IMR-90 (cell line): Measurements from ENCODE around the gene SLC24A3. TPM values are rescaled to one million over a fixed set of nuclear protein-coding genes. Genes with fewer than 3 reads are reported as not detected.

ENCODE experiments used
- ATAC-seq: fragments of 200-7000 bp; cut with Tn5 transposase; 2 replicates; pipeline ENCODE4 v1.9.1; 2020; ENCODE audit warnings: low read depth, mild to moderate bottlenecking, moderate library complexity
- BruUV-seq: library from RNA; stranded (reverse); fragments of 400-500 nt; replicated peaks from 2 replicates; lab custom pipeline; 2021; lab: Mats Ljungman, UMichigan
- CTCF ChIA-PET: fragments of 300-600 bp; formaldehyde crosslinking; extraction: SDS; loops from one replicate; lab custom pipeline; 2021; ENCODE audit warnings: antibody characterized with exemption; lab: Yijun Ruan, JAX
- POLR2A ChIA-PET: fragments of 300-600 bp; sonication (Branson Sonifier 250); formaldehyde crosslinking; loops from one replicate; lab custom pipeline; 2022; ENCODE audit warnings: antibody characterized with exemption; ENCODE audit not compliant: unreplicated experiment; lab: Charles Lee
- DNase-seq: peaks from one replicate; pipeline ENCODE4 v3.0.0; 2013
- H2AFZ ChIP-seq: replicated peaks from 2 replicates; pipeline ENCODE3; 2013; ENCODE audit warnings: low read length, mild to moderate bottlenecking; ENCODE audit not compliant: poor library complexity
- H2AK5ac ChIP-seq: 2 replicates; pipeline ENCODE4 v1.6.1; 2013; ENCODE audit warnings: low read depth, low read length, inconsistent platforms
- H2AK9ac ChIP-seq: replicated peaks from 2 replicates; pipeline ENCODE3; 2013; ENCODE audit warnings: mild to moderate bottlenecking, low read depth, low read length, moderate library complexity; ENCODE audit not compliant: poor library complexity
- H2BK120ac ChIP-seq: 2 replicates; pipeline ENCODE4 v1.6.1; 2013; ENCODE audit warnings: low read depth, low read length, inconsistent platforms
- H2BK15ac ChIP-seq: 3 replicates; pipeline ENCODE4 v1.6.1; 2013; ENCODE audit warnings: low read depth, low read length, inconsistent platforms
- H2BK20ac ChIP-seq: 2 replicates; pipeline ENCODE4 v1.6.1; 2013; ENCODE audit warnings: low read depth, mild to moderate bottlenecking, inconsistent platforms, low read length, moderate library complexity
- H2BK5ac ChIP-seq: 2 replicates; pipeline ENCODE4 v1.6.1; 2013; ENCODE audit warnings: mild to moderate bottlenecking, low read depth, low read length, inconsistent platforms; ENCODE audit not compliant: poor library complexity, severe bottlenecking
- H3K14ac ChIP-seq: replicated peaks from 2 replicates; pipeline ENCODE4 v1.6.1; 2013; ENCODE audit warnings: low read depth, low read length, inconsistent platforms
- H3K18ac ChIP-seq: 2 replicates; pipeline ENCODE4 v1.6.1; 2013; ENCODE audit warnings: low read depth, low read length, control low read depth
- H3K23ac ChIP-seq: 2 replicates; pipeline ENCODE4 v1.6.1; 2013; ENCODE audit warnings: low read depth, low read length, inconsistent platforms
- H3K27ac ChIP-seq: 2 replicates; pipeline ENCODE4 v1.5.1; 2013; ENCODE audit warnings: mild to moderate bottlenecking, control low read depth, low read length; ENCODE audit not compliant: insufficient read depth
- H3K27me3 ChIP-seq: 2 replicates; pipeline ENCODE4 v1.6.1; 2013; ENCODE audit warnings: low read length; ENCODE audit not compliant: control insufficient read depth, insufficient read depth
- H3K36me3 ChIP-seq: 2 replicates; pipeline ENCODE4 v1.6.1; 2013; ENCODE audit warnings: low read length, mixed read lengths; ENCODE audit not compliant: control insufficient read depth, insufficient read depth
- H3K4ac ChIP-seq: 2 replicates; pipeline ENCODE4 v1.6.1; 2013; ENCODE audit warnings: low read depth, low read length, inconsistent platforms
- H3K4me1 ChIP-seq: 2 replicates; pipeline ENCODE4 v1.6.1; 2013; ENCODE audit warnings: low read length, mixed read lengths; ENCODE audit not compliant: control insufficient read depth, insufficient read depth
- H3K4me2 ChIP-seq: 2 replicates; pipeline ENCODE4 v1.6.1; 2013; ENCODE audit warnings: low read depth, mild to moderate bottlenecking, control low read depth, low read length, moderate library complexity
- H3K4me3 ChIP-seq: 2 replicates; pipeline ENCODE4 v1.5.1; 2013; ENCODE audit warnings: low read depth, mild to moderate bottlenecking, control low read depth, low read length, moderate library complexity; ENCODE audit not compliant: insufficient read depth
- H3K56ac ChIP-seq: 2 replicates; pipeline ENCODE4 v1.6.1; 2013; ENCODE audit warnings: low read length, inconsistent platforms; ENCODE audit not compliant: insufficient read depth; ENCODE audit errors: extremely low read depth
- H3K79me1 ChIP-seq, 2 experiments: 2 replicates each; pipeline ENCODE4 v1.6.1; 2013; ENCODE audit warnings: low read length in 2 of 2, inconsistent platforms in 1 of 2, low read depth in 1 of 2
- H3K9ac ChIP-seq: 2 replicates; pipeline ENCODE4 v1.6.1; 2013; ENCODE audit warnings: low read depth, low read length, control low read depth
- H3K9me1 ChIP-seq: 2 replicates; pipeline ENCODE4 v1.6.1; 2013; ENCODE audit warnings: low read length, inconsistent platforms; ENCODE audit not compliant: insufficient read depth
- H3K9me3 ChIP-seq: 2 replicates; pipeline ENCODE4 v1.6.1; 2013; ENCODE audit warnings: low read length; ENCODE audit not compliant: control insufficient read depth, insufficient read depth
- H4K20me1 ChIP-seq: 2 replicates; pipeline ENCODE4 v1.6.1; 2013; ENCODE audit warnings: low read length, inconsistent platforms; ENCODE audit not compliant: insufficient read depth
- H4K5ac ChIP-seq: 2 replicates; pipeline ENCODE4 v1.6.1; 2013; ENCODE audit warnings: mild to moderate bottlenecking, low read depth, low read length, control low read depth
- H4K8ac ChIP-seq, 2 experiments: 2 replicates each; pipeline ENCODE4 v1.6.1; 2013; ENCODE audit warnings: low read depth in 2 of 2, low read length in 2 of 2, control low read depth in 1 of 2, inconsistent platforms in 1 of 2
- H4K91ac ChIP-seq: 2 replicates; pipeline ENCODE4 v1.6.1; 2013; ENCODE audit warnings: low read depth, low read length, inconsistent platforms; ENCODE audit not compliant: insufficient read depth
- BHLHE40 ChIP-seq: fragments of 150-350 bp; IDR thresholded peaks from 2 replicates; pipeline ENCODE4 v1.6.1; 2016; ENCODE audit warnings: mild to moderate bottlenecking, low read depth, low read length
- CEBPB ChIP-seq: IDR thresholded peaks from 2 replicates; pipeline ENCODE4 v1.6.1; 2012; ENCODE audit warnings: low read depth, low read length, improper control_type of control experiment
- FOS ChIP-seq: fragments of 150-350 bp; IDR thresholded peaks from 2 replicates; pipeline ENCODE4 v1.6.1; 2016; ENCODE audit warnings: low read depth, low read length
- MAFK ChIP-seq: IDR thresholded peaks from 2 replicates; pipeline ENCODE4 v1.6.1; 2012; ENCODE audit warnings: low read depth, low read length, improper control_type of control experiment
- POLR2A ChIP-seq: IDR thresholded peaks from 2 replicates; pipeline ENCODE4 v1.6.1; 2012; ENCODE audit warnings: mild to moderate bottlenecking, low read depth, low read length
- RAD21 ChIP-seq: IDR thresholded peaks from 2 replicates; pipeline ENCODE4 v1.6.1; 2012; ENCODE audit warnings: low read length, improper control_type of control experiment
- RCOR1 ChIP-seq: IDR thresholded peaks from 2 replicates; pipeline ENCODE4 v1.6.1; 2012; ENCODE audit warnings: mild to moderate bottlenecking, low read length, improper control_type of control experiment; ENCODE audit not compliant: insufficient replicate concordance
- RFX5 ChIP-seq: IDR thresholded peaks from 2 replicates; pipeline ENCODE4 v1.8.0; 2012; ENCODE audit warnings: low read depth, mild to moderate bottlenecking, low read length, moderate library complexity
- WGBS, 2 experiments: methylation state at CpG; one replicate each; pipeline versions ENCODE4 v1.1.5 to v1.1.7; 2013; ENCODE audit warnings: missing lambda C conversion rate in 2 of 2; ENCODE audit not compliant: insufficient read length in 1 of 2; ENCODE audit errors: extremely low coverage in 2 of 2; 5-methylcytosine and 5-hydroxymethylcytosine counted together
- dilution Hi-C: fragments of 300-500 bp; cut with HindIII; formaldehyde crosslinking; loops from one replicate; pipeline ENCODE4 v1.14.3; 2018; ENCODE audit warnings: low sequenced_read_pairs; ENCODE audit not compliant: unreplicated experiment
- in situ Hi-C: fragments of 300-500 bp; cut with MboI; formaldehyde crosslinking; loops from 3 replicates; pipeline ENCODE4 v1.14.3; 2019; ENCODE audit warnings: low sequenced_read_pairs, inconsistent platforms, mixed read lengths
- intact Hi-C: fragments of 100-400 bp; cut with micrococcal nuclease; formaldehyde crosslinking; loops from 2 replicates; pipeline ENCODE4 v1.10.0; 2022
- polyA plus RNA-seq, 3 experiments: library from polyadenylated mRNA; depleted of rRNA; stranded (reverse); fragments of >200 nt; gene quantifications; 2 replicates each; pipeline ENCODE4 v1.2.3, GENCODE V29; 2012; ENCODE audit warnings: low replicate concordance in 1 of 3
- total RNA-seq: library from RNA; depleted of rRNA; stranded (reverse); fragments of >200 nt; gene quantifications from 2 replicates; pipeline ENCODE4 v1.2.3, GENCODE V29; 2012
- TF ChIP-seq, protein P1 (sequence below): conservative IDR thresholded peaks from 2 replicates; pipeline ENCODE4 v1.5.1; 2012; ENCODE audit warnings: mild to moderate bottlenecking, low read depth, low read length, improper control_type of control experiment

The SLC24A3 gene
- total and polyA plus RNA-seq, 2 of the 4 experiments (the other 2 are of a cell fraction), result not detected

DNA sequence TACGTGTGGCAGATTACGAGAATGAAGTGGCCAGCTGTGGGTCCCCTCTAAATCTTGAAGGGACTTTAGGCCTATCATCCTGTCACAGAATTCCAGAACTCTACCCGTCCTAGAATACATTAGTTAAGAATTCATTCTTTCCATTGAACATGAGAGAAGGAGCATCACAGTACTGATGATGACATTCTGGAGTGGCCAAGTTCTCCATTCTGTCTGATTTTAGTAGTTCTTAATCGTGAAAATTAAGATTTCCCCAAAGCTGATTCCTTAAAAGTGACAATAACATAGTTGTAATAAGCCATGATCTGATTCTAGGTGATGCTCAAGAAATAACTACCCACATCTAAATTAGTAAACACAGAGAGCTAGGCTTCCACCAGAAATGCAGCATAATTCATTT lies 510.6 kb downstream of the SLC24A3 start:
- Histone ChIP-seq H2BK5ac (no peak overlapping the region), H4K5ac (no peak overlapping the region), H3K56ac (no peak overlapping the region), H2BK15ac (no peak overlapping the region), H3K79me1 (no peaks in the 10 kb centered on the region), H3K4me2 (no peak overlapping the region), H3K18ac (no peak overlapping the region), H2BK20ac (no peak overlapping the region), H3K4ac (no peak overlapping the region), H3K14ac (no peak overlapping the region), H4K8ac (no peak overlapping the region), H3K9me1 (no peaks in the 10 kb centered on the region), H4K91ac (no peak overlapping the region), H2BK120ac (no peak overlapping the region), H4K20me1 (no peaks in the 10 kb centered on the region), H2AK9ac (no peak overlapping the region), H3K36me3 (no peaks in the 10 kb centered on the region), H3K23ac (no peak overlapping the region), H2AFZ (no peak overlapping the region), H3K27ac (no peak overlapping the region), H2AK5ac (no peak overlapping the region), H3K9me3 (no peaks in the 10 kb centered on the region), H3K9ac (no peak overlapping the region), H3K27me3 (peaks cover 26% of the 10 kb centered on the region), H3K4me3 (no peak overlapping the region), H3K4me1 (no peaks in the 10 kb centered on the region)
- in situ Hi-C loops (no loop called here), intact Hi-C loops (no loop called here), dilution Hi-C loops (no loop called here)
- no peak for DNase-seq
- no peak for TF ChIP-seq RCOR1
- TF ChIP-seq FOS, result no peak
- TF ChIP-seq MAFK, result no peak
- TF ChIP-seq BHLHE40, result no peak
- no peak for TF ChIP-seq RFX5
- TF ChIP-seq RAD21, result no peak
- TF ChIP-seq POLR2A, result no peak
- TF ChIP-seq, protein P1, sequence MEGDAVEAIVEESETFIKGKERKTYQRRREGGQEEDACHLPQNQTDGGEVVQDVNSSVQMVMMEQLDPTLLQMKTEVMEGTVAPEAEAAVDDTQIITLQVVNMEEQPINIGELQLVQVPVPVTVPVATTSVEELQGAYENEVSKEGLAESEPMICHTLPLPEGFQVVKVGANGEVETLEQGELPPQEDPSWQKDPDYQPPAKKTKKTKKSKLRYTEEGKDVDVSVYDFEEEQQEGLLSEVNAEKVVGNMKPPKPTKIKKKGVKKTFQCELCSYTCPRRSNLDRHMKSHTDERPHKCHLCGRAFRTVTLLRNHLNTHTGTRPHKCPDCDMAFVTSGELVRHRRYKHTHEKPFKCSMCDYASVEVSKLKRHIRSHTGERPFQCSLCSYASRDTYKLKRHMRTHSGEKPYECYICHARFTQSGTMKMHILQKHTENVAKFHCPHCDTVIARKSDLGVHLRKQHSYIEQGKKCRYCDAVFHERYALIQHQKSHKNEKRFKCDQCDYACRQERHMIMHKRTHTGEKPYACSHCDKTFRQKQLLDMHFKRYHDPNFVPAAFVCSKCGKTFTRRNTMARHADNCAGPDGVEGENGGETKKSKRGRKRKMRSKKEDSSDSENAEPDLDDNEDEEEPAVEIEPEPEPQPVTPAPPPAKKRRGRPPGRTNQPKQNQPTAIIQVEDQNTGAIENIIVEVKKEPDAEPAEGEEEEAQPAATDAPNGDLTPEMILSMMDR, result no peak
- TF ChIP-seq CEBPB, result no peak
- ChIA-PET CTCF (no interaction called here), POLR2A (no interaction called here)
- BruUV-seq, result no TSS peak
- ATAC-seq, result no peak
- 100% methylated on average over 2 of the region's 4 CpGs; no CpG with 5 or more reads in 1 of the 2 experiments for WGBS, 2 experiments
